NOMO-1 treated with DMSO at 0.1 percent for 48 hours (cell line): ENCODE measurements around the gene ZFYVE21.

ENCODE experiments used
- DNase-seq: peaks from one replicate; lab custom pipeline; 2025; ENCODE audit not compliant: unreplicated experiment; lab: John Stamatoyannopoulos, UW

Gene ZFYVE21

GRCh38 chr14:103735815-103736545 lies 20.4 kb downstream of the ZFYVE21 start:
- DNase-seq, result no peak

- no peak for DNase-seq
These were observed 21.2 kb downstream of the ZFYVE21 start for GRCh38 chr14:103736546-103737431.

DNA sequence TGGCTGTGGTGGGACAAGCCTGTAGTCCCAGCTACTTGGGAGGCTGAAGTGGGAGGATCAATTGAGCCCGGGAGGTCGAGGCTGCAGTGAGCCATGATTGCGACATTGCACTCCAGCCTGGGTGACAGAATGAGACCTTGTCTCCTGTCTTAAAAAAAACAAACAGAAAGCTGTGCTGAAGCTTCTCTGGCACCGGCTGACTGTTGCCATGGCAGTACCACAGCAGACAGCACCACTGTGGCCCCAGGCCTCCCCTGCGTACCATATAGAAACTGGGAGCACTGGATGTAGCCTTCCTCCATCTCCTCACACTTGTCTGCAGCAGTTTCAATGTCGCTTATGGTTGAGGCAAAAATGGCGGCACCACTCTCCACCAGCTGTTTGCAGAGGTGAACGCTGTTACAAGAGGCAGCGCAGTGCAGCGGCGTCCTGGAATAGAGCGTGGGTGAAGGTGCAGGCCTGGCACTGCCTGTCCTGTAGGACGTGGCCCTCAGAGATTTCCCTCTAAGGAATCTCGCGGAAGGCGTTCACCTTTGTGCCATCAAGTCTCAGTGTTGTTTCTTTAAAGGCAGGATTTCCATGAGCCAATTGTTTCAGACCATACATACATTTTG lies 21.9 kb downstream of the ZFYVE21 start:
- DNase-seq, result no peak

- no peak for DNase-seq
These were observed 22.6 kb downstream of the ZFYVE21 start for GRCh38 chr14:103738166-103738565.

- DNase-seq, result no peak
These were observed 23.3 kb downstream of the ZFYVE21 start for GRCh38 chr14:103738701-103739451.

- no peak for DNase-seq
These were observed 23.8 kb downstream of the ZFYVE21 start for GRCh38 chr14:103739466-103739792.

GRCh38 chr14:103739793-103740501 lies 24.3 kb downstream of the ZFYVE21 start:
- DNase-seq, result no peak

- DNase-seq, result no peak
These were observed 25.5 kb downstream of the ZFYVE21 start for GRCh38 chr14:103740991-103741689.

- DNase-seq, result no peak
These were observed 26.3 kb downstream of the ZFYVE21 start for GRCh38 chr14:103741876-103742275.

DNA sequence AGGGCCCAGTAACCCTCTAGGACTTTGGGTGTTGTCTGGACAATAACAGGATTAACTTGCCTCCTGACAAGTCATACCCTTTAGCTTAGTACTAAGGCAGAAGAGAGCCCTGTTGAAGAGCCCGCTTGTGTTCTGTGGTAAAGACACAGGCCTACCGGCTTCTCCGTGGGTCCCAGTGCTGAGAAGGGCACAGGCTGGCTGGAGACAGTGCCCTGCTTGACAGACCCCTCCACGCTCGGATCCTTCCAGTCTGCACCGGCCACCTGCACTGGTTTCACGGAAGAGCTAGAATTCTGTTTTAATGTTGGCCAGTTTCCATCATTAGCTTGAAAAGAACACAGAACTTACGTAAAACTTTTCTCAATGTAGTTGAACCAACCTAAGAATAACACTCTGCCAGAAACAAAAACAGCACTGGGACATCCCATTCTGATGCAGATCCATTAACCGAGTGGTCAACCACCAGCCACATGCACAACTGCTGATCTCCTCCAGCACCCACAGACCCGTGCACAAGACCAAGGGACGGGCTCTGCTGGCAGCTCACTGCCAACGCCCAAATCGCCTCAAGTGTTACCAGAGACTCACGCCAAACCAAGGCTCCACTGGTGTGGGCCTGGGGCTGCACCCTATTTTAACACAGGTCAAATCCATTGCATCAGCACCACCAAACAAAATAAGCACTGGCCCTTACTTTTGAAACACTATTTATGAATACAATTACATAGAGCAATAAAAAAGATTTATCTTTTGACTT lies 27.1 kb downstream of the ZFYVE21 start:
- DNase-seq, result no peak

DNA sequence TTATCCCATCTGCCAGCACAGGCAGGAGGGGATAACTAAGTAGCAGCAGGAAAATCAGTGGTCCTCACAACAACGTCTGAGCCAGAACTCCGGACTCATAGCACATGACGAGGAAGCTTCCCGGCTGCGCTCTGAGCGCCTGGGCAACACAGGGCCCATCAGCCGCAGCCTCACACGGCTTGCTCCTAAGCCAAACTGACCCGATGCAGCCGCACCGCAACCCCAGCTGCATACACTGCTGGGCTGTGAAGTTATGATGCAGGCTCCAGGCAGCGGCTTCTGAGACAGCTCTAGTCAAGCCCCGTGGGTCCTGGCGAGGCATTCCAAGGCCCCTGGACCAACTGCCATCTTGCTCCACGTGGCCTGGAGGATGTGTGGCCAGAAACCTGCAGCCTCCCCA lies 28.1 kb downstream of the ZFYVE21 start:
- no peak for DNase-seq

DNA sequence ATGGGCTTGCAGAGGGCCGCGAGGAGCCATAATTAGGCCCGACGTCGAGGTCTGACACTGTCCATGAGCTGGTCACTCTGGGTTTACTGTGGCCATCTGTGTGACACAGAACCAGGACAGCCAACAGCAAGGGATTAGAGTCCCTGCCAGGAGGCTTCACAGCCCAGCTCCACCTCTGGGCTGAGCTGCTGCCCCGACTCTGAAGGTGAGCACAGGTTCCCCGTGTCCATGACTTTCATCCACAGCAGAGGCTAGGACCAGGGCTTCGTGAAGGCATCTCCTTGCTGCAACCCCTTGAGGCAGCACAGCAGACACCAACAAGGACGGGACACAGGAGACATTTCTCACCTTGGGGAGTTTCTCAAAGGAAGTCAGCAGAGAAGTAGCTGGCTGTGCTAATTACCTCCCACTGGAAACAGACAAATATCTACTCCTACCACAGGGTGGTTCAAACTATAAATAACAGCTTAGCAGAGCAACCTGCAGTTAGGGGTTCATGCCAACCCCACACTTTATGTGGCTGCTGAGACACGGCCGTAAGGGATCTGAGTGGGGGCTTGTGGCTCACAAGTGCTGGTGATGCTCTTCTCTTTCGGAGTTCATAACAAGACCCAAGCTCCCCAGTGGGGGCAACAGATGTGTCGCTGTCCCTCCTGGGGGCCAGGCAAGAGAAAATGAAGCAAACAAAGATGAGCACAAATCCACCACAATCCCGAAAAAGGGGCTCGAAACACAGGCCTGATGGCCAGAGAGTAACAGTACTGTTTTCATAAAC lies 29.2 kb downstream of the ZFYVE21 start:
- no peak for DNase-seq

DNA sequence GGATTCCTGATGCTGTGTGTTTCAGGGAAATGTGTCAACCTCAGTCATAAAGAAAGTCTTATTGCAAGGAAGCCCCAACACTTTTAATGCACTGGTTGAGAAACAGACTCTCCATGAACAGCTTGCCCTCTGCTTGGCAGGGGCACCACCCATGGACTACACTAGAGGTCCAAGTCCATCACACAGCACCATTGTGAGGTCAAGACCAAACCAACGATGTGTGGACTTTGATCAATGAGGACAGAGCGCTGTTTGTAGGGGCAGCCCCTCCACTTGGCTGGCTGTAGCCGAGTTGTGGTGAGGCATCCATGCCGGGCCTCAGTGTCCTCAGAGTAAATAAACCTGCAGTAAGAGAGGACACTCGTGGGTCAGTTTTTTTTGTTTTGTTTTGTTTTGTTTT lies 29.8 kb downstream of the ZFYVE21 start:
- DNase-seq, result no peak

DNA sequence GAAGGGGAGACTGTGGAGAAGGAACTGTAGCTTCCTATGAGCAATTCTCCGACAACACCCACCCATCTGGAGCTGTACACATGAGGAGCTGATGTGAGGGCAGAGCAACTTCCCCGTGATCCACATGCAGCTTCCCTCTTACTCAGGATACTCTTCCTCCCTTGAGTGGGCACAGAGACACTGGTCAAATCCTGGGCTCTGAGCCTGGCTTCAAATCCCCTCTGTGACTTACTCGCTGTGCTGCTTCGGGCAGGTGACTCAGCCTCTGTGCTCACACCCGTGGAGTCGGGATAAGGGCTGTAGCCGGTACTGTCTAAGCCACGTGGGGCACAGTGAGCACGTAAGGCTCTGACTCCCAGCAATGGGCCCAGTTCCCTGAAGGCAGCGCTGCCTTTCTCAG lies 31.1 kb downstream of the ZFYVE21 start:
- DNase-seq, result no peak

- DNase-seq, result no peak
These were observed 32.9 kb downstream of the ZFYVE21 start for GRCh38 chr14:103748534-103748857.

- DNase-seq, result no peak
These were observed 33.8 kb downstream of the ZFYVE21 start for GRCh38 chr14:103749452-103749851.

DNA sequence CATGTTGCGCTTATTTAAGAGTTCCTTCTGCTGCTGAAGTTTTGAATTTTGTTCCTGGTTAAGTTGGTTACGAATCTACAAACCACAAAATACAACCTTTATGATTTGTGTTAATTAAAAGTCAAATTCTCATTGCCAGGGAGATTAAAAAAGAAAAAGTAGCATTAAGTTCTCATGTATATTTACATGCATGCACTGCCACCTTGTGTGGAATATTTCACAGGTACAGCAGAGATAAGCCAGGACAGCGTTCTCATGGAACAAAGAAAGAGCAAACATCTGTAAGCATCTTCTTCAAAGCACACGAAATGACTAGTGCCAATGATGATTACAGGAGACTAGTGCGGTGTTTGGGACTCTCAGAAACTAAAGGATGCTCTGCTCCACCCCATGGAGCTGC lies 34.2 kb downstream of the ZFYVE21 start:
- DNase-seq, result no peak

- DNase-seq, result no peak
These were observed 38.2 kb downstream of the ZFYVE21 start for GRCh38 chr14:103753774-103754173.

DNA sequence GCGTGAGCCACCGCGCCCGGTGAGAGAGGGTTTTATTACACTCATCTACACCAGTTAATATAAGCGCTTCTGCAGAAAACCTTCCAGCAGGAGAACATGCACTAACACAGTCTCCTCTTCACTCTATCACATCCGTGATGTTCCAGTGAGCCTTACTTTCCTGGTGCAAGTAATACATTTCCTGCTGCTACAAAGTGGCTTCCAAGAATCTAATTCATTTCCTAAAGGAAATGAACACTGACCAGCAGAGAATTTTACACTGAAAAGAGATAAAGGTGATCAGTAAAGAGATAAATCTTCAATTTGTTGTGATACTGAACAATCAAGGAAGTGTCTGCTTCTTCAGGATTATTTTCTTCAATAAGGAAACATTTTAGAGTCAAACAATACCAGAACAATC lies 39.5 kb downstream of the ZFYVE21 start:
- DNase-seq, result no peak
